NCI-H2196 (cell line): ENCODE data around the gene GBE1.

Experiments
- DNase-seq: peaks from one replicate; lab custom pipeline; 2025; ENCODE audit not compliant: unreplicated experiment; lab: John Stamatoyannopoulos, UW

The GBE1 gene

DNA sequence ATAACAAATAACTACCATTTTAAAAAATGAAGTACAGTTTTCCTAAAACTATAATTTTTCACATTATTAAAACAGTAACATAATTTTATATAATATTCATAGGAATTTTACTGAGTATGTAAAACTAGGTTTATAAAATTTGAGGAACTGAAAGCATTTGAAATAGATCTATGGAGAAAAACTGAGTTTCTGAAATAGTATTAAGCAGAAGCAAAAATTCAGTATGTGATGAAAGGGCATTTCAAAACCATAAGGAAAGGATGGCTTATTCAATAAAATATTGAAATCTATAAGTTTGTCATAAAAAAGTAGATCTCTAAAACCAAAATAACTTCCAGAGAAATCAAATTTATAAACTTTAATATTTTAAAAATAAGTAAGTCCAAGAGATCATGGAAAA, 53.4 kb downstream of the GBE1 start:
- no peak for DNase-seq

DNA sequence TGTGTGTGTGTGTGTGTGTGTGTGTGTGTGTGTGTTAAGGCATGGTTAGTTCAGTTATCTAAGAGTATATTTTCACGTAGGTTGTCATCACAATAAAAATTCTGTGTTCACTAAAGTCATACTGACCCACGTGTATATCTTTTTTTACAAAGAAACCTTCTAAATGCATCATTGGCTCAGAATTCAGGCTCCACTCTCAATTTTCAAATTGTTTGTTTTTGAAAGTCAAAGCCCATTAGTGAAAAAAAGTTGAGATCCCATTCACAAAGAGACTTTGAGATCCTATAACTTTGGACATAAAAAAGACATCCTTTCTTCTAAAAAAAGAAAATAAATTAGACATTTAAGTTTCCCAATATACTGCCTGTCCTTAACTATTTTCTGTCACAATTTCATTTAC, 59.3 kb downstream of the GBE1 start:
- no peak for DNase-seq

DNA sequence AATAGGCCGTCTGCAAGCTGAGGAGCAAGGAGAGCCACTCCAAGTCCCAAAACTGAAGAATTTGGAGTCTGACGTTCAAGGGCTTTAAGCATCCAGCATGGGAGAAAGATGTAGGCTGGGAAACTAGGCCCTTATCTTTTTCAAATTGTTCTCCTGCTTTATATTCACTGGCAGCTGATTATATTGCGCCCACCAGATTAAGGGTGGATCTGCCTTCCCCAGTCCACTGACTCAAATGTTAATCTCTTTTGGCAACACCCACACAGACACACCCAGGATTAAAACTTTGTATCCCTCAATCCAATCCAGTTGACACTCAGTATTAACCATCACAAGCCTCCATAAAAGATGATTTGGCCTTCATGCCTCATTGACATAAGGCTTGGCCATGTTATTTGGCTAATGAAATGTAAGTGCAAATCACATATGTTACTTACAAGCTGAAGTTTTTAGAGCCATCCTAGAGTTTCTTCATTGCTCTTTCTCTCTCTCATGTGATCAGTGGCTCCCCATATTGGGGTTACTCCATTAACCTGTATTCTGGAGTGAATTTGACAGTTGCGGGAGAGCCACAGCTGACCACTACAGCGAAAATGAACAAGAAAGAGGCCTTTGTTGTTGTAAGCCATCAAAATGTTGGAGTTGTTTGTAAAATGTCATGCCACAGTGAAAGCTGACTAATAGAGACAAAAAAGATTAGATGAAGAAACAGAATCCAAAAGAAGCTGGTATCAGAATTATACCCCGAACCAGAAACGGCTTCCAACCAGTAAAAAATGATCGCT, 61.7 kb downstream of the GBE1 start:
- no peak for DNase-seq

- no peak for DNase-seq
These were observed 65.4 kb downstream of the GBE1 start for GRCh38 chr3:81696090-81696489.

DNA sequence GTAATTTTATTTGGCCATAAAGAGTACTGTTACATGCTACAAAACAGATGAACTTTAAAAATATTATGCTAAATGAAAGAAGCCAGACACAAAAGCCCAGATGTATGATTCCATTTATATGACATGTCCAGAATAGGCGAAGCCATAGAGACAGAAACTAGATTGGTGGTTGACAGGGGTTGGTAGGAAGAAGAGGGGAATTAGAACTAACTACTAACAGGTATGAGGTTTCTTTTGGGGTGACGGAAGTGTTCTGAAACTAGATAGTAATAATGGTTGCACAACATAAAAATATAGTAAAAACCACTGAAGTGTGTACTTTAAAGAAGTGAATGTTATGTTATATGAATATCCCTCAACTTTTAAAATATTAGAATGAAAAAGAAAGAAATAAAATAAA, 66.1 kb downstream of the GBE1 start:
- DNase-seq: no peak

DNA sequence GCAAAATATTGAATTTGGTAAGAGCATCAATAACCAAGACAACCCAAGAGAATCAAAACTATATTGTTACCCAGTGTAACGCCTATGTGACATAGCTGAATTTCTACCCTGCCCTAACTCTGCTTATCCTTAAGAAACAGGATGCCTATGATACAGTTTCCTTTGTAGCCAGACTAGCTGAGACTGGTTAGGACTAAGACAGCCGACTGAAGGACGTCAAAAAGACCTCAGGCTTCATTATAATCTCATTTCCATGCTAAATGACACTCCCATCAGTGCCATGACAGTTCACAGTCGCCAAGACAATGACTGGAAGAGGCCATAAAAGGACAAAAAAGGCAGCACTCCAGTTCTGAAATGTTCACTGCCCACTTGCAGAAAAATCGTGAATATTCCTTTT, 66.8 kb downstream of the GBE1 start:
- no peak for DNase-seq

DNA sequence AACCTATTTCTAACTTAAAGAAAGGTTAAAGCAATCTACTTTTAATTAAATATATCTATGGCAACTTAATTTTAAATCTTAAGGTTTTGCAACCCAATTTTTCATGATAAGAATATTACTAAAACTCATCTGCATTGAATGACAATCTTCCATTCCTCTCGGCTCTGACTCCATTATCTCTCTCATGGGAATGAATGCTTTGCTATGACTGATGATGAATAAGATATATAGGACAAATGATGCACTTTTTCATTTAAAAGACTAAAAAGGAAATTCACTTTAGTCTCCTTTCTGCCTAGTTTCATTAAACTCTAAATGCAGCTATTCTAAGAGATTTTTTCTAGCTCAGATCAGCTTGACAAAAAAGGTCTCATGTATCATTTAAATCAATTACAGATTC, 68.7 kb downstream of the GBE1 start:
- DNase-seq: no peak

DNA sequence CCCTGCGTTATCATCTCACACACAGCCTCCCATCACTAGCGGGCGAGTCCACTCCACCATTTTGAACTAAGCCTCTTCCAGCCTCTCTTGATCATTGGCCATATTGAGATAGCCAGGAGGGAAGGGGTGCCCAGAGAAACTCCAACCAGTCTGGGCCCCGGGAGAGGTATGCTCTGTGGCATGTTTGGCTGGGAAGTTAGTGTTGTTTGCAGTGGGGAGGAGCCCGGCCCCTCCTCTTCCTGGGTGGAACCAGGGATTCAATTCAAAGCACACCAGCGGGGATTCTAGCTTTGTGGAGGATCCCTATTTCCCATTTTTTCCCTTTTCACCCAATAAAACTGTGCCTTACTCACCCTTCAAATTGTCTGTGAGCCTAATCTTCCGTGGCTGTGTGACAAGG, 71.8 kb downstream of the GBE1 start:
- no peak for DNase-seq

- DNase-seq: no peak
These were observed 76.6 kb downstream of the GBE1 start for GRCh38 chr3:81684751-81685395.

- DNase-seq: no peak
These were observed 84.6 kb downstream of the GBE1 start for GRCh38 chr3:81676706-81677456.

- no peak for DNase-seq
These were observed 86.8 kb downstream of the GBE1 start for GRCh38 chr3:81674690-81675089.

- DNase-seq: no peak
These were observed 93.2 kb downstream of the GBE1 start for GRCh38 chr3:81668283-81668682.

DNA sequence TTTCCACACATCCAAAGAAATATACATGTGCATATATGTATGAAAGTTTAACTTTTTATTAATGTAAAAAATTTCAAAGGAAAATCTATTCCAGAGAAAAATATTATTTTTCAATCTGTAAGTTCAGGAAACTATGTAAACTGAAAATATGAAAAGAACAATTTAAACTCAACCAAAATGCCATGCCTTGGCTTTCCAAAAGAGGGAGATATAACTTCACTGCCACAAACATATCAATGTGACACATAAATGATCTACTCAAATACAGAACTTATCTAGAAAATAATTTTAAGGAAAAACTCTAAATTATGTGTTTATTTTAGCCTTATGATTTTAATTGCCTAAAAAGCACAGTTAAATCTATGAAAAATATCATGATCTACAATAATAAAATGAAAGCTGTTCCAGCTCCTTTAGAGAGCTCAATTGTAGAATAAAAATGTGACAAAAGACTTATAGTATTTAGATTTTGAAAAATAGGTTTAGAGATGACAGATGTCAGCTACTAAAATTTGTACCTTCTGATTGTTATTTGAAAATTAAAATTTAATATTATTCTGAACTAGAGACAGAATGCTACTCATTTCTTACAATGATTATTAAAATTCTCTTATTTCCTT, 94.8 kb downstream of the GBE1 start:
- DNase-seq: no peak

DNA sequence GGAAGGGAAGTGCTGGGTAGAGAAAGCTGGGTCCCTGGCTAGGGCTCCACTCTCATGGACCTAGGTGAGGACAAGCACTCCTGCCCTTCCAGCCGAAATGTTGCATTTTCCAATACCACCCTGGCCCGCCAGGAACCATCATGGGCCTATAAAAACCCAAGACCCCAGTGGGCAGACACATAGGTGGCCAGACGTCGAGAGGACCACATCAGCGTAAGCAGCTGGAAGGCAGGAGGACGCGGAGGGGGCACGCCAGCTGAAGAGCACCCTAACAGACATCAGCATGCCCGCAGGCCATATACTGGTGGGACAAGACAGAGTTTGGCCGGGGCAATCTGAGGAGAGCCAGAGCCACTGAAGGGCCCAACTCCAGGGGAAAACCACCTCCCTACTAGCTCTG, 98.3 kb downstream of the GBE1 start:
- no peak for DNase-seq

DNA sequence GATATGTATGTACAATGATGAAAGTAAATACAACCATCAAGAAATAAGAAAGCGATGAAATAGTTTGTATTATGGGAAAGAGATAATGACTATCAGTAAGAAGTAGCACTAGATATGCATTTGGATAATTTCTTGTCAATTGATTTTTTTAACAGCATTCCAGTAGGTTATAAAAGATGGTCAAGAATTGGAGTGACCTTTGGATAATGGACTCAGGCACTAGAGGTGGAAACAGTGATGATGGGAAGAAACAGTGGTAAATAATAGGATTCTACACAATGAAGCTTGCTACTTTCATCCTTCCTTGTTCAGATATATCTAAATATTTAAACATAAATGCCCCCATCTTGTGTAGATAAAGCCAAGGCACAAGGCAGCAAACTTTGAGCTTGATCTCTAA, 101.4 kb downstream of the GBE1 start:
- no peak for DNase-seq

DNA sequence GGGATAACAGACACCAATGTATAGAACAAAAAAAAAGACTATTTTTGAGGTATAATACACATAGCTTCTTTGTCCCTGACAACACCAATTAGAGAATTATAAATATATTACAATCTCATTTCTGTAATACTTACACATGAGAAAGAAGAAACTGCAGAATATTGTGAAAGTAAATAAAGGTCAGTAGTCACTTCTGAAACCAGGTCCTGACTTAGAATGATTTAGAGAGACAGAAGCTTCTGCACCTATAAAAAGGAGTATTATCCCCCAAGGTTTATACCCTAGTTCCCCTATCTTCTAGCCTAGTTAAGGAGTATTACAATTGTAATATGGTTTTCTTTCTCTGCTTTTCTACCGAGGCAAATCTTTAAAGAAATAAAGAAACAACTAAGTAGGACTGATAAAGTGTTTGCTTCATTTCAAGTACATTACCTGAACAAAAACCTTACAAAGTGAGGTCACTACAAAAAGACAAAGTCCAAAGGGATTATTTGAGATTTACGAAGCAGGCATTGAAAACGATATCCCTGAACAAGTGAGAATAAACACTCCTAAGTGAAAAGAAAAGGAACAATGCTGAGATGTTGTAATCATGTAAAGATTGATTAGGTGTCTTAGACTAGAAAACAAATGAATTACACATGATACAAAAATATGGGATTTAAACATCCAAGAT, 103.0 kb downstream of the GBE1 start:
- no peak for DNase-seq

GRCh38 chr3:81651139-81651538, 110.3 kb downstream of the GBE1 start:
- no peak for DNase-seq

GRCh38 chr3:81650187-81650586, 111.3 kb downstream of the GBE1 start:
- no peak for DNase-seq

GRCh38 chr3:81645248-81645647, 116.2 kb downstream of the GBE1 start:
- DNase-seq: no peak

DNA sequence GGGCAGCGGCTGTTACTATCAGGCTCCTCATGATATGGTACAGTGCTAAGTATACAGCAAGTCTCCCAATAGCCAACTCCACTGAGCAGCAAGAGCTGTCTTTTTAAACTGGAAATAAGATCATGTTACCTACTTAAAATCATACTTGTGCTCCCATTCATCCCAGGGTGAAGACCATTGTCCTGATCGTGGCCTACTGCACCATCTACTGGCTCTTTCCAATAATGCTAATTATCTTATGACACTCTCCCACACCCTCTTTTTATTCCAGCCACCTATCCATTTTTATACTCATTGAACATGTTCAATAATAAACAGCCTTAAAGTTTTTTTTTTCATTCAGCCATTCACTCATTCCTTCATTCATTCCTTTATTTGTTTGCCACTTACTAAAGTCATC, 117.7 kb downstream of the GBE1 start:
- no peak for DNase-seq

DNA sequence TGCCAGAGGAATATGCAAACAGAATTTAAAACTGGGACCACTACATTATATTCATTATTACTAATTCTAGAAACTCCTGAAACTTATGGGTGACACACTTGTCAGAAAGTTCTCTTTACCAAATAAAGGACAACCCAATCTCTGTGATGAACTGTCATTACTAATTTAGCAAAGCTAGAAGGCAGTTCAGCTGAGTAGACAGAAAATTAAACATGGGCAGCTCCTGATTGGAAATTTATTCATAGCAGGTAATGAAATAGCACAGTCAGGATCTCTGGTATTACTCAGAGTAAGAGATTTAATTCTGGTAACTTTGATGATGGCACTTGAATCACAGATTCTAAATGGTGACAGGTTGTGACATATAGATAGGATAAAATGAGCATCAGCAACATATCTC, 123.0 kb downstream of the GBE1 start:
- no peak for DNase-seq
